PC-3 (cell line): ENCODE data around the gene ISCU. TPM values are rescaled to one million over a fixed set of nuclear protein-coding genes. Genes with fewer than 3 reads are reported as not detected.

ENCODE experiments used
- ATAC-seq: fragments of 200-7000 bp; cut with Tn5 transposase; 2 replicates; pipeline ENCODE4 v1.9.1; 2020; ENCODE audit warnings: mild to moderate bottlenecking, moderate library complexity
- BruUV-seq: library from RNA; stranded (reverse); fragments of 400-500 nt; replicated peaks from 2 replicates; lab custom pipeline; 2021; lab: Mats Ljungman, UMichigan
- CTCF ChIA-PET: fragments of 300-600 bp; sonication (Branson Sonifier 250); formaldehyde crosslinking; loops from one replicate; lab custom pipeline; 2022; ENCODE audit warnings: antibody characterized with exemption; lab: Charles Lee
- POLR2A ChIA-PET: fragments of 300-600 bp; sonication (Branson Sonifier 250); formaldehyde crosslinking; loops from one replicate; lab custom pipeline; 2022; ENCODE audit warnings: antibody characterized with exemption; ENCODE audit not compliant: unreplicated experiment; lab: Charles Lee
- DNase-seq: peaks from one replicate; pipeline ENCODE4 v3.0.0-alpha.2; 2015
- H2AFZ ChIP-seq: fragments of 300-600 bp; sonication (generic); 2 replicates; pipeline ENCODE4 v1.6.0; 2016; ENCODE audit warnings: antibody characterized with exemption, low read length
- H3F3A ChIP-seq: fragments of 300-600 bp; sonication (generic); one replicate; pipeline ENCODE4 v1.6.0; 2017; ENCODE audit warnings: antibody characterized with exemption, low read length, control low read depth, mild to moderate bottlenecking; ENCODE audit not compliant: unreplicated experiment
- H3K27ac ChIP-seq: fragments of 300-600 bp; sonication (generic); 2 replicates; pipeline ENCODE4 v1.5.1; 2016; ENCODE audit warnings: mild to moderate bottlenecking, low read length
- H3K27me3 ChIP-seq: fragments of 300-600 bp; sonication (generic); 2 replicates; pipeline ENCODE4 v1.6.1; 2016; ENCODE audit warnings: low read length, mixed read lengths
- H3K36me3 ChIP-seq: fragments of 300-600 bp; sonication (generic); 2 replicates; pipeline ENCODE4 v1.6.1; 2016; ENCODE audit warnings: low read depth, mixed run types, low read length, mixed read lengths
- H3K4me1 ChIP-seq: fragments of 300-600 bp; sonication (generic); 2 replicates; pipeline ENCODE4 v1.5.1; 2016; ENCODE audit warnings: low read length; ENCODE audit not compliant: insufficient read depth
- H3K4me2 ChIP-seq: fragments of 300-600 bp; sonication (generic); 2 replicates; pipeline ENCODE4 v1.6.0; 2016; ENCODE audit warnings: low read length
- H3K4me3 ChIP-seq: fragments of 300-600 bp; sonication (generic); 2 replicates; pipeline ENCODE4 v1.5.1; 2016; ENCODE audit warnings: mild to moderate bottlenecking, low read length, mixed read lengths
- H3K79me2 ChIP-seq: fragments of 300-600 bp; sonication (generic); 2 replicates; pipeline ENCODE4 v1.6.1; 2017; ENCODE audit warnings: low read length, mixed read lengths
- H3K9ac ChIP-seq: fragments of 300-600 bp; sonication (generic); 2 replicates; pipeline ENCODE4 v1.6.0; 2016; ENCODE audit warnings: mild to moderate bottlenecking, low read length
- H3K9me2 ChIP-seq: fragments of 300-600 bp; sonication (generic); replicated peaks from 2 replicates; pipeline ENCODE4 v1.6.1; 2016; ENCODE audit warnings: mixed run types, low read length, mixed read lengths
- H3K9me3 ChIP-seq: fragments of 300-600 bp; sonication (generic); 2 replicates; pipeline ENCODE4 v1.6.1; 2016; ENCODE audit warnings: low read length, mixed read lengths
- H4K20me1 ChIP-seq: fragments of 300-600 bp; sonication (generic); 2 replicates; pipeline ENCODE4 v1.6.1; 2016; ENCODE audit warnings: low read length, mixed read lengths
- EZH2 ChIP-seq: fragments of 300-600 bp; sonication (generic); IDR thresholded peaks from one replicate; pipeline ENCODE4 v1.6.1; 2017; ENCODE audit warnings: antibody characterized with exemption, mild to moderate bottlenecking, low read length; ENCODE audit not compliant: unreplicated experiment
- EZH2phosphoT487 ChIP-seq: fragments of 300-600 bp; sonication (generic); IDR thresholded peaks from 2 replicates; pipeline ENCODE4 v1.6.1; 2018; ENCODE audit warnings: mild to moderate bottlenecking, antibody characterized with exemption, low read length, borderline replicate concordance
- intact Hi-C: fragments of 100-400 bp; cut with micrococcal nuclease; formaldehyde crosslinking; loops from 2 replicates; pipeline ENCODE4 v1.9.0; 2023
- total RNA-seq: library from RNA; depleted of rRNA; stranded (reverse); fragments of >200 nt; gene quantifications from 2 replicates; pipeline ENCODE4 v1.2.3, GENCODE V29; 2014
- TF ChIP-seq, protein P1 (sequence below): fragments of 300-600 bp; sonication (generic); conservative IDR thresholded peaks from 2 replicates; pipeline ENCODE4 v1.5.1; 2017; ENCODE audit warnings: antibody characterized with exemption, low read depth, mild to moderate bottlenecking, low read length

The ISCU gene
- total RNA-seq, 1 experiment from 2014 or later, result 181 TPM

- Histone ChIP-seq H4K20me1 (no peaks in the 10 kb centered on the region), H3K9ac (no peak overlapping the region), H3F3A (no peaks in the 10 kb centered on the region), H3K79me2 (no peaks in the 10 kb centered on the region), H3K4me1 (no peaks in the 10 kb centered on the region), H2AFZ (no peak overlapping the region), H3K4me2 (no peak overlapping the region), H3K36me3 (no peaks in the 10 kb centered on the region), H3K9me3 (no peaks in the 10 kb centered on the region), H3K9me2 (no peaks in the 10 kb centered on the region), H3K4me3 (no peak overlapping the region), H3K27ac (no peak overlapping the region), H3K27me3 (no peaks in the 10 kb centered on the region)
- POLR2A ChIA-PET, result no interaction called here
- BruUV-seq, result no TSS peak
- intact Hi-C loops, result no loop called here
- CTCF ChIA-PET, result no interaction called here
- TF ChIP-seq EZH2phosphoT487 (no peak), EZH2 (no peak)
- TF ChIP-seq, protein P1, sequence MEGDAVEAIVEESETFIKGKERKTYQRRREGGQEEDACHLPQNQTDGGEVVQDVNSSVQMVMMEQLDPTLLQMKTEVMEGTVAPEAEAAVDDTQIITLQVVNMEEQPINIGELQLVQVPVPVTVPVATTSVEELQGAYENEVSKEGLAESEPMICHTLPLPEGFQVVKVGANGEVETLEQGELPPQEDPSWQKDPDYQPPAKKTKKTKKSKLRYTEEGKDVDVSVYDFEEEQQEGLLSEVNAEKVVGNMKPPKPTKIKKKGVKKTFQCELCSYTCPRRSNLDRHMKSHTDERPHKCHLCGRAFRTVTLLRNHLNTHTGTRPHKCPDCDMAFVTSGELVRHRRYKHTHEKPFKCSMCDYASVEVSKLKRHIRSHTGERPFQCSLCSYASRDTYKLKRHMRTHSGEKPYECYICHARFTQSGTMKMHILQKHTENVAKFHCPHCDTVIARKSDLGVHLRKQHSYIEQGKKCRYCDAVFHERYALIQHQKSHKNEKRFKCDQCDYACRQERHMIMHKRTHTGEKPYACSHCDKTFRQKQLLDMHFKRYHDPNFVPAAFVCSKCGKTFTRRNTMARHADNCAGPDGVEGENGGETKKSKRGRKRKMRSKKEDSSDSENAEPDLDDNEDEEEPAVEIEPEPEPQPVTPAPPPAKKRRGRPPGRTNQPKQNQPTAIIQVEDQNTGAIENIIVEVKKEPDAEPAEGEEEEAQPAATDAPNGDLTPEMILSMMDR, result no peak
- DNase-seq (no peak), ATAC-seq (no peak)
Observed at GRCh38 chr12:108578264-108578663, 15.9 kb downstream of the ISCU start.

DNA sequence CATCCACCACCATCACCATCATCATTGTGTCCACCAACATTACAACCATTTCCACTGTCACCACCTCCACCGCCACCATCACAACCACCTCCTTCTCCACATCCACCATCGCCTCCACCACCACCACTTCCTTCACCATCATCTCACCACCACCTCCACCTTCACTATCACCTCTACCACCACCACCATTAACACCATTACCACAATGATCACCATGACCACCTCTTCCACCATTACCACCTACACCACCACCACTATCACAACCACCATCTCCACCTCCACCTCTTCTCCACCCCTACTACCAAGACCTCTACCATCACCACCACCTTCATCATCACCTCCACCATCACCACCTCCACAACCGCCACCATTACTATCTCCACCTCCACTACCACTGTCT lies 16.4 kb downstream of the ISCU start:
- no peak overlapping the region for H3K27ac ChIP-seq
- ATAC-seq (no peak), DNase-seq (no peak)
- no peak for TF ChIP-seq EZH2
- TF ChIP-seq EZH2phosphoT487, result no peak
- TF ChIP-seq, protein P1, result no peak
- no peaks in the 10 kb centered on the region for H3F3A ChIP-seq
- no peaks in the 10 kb centered on the region for H3K9me2 ChIP-seq
- H3K79me2 ChIP-seq, result no peaks in the 10 kb centered on the region
- H3K9me3 ChIP-seq, result no peaks in the 10 kb centered on the region
- ChIA-PET POLR2A (no interaction called here), CTCF (no interaction called here)
- no peak overlapping the region for H3K4me3 ChIP-seq
- BruUV-seq, result no TSS peak
- H3K36me3 ChIP-seq, result no peaks in the 10 kb centered on the region
- intact Hi-C loops, result no loop called here
- H3K27me3 ChIP-seq, result no peaks in the 10 kb centered on the region
- H3K4me1 ChIP-seq, result no peaks in the 10 kb centered on the region
- H3K4me2 ChIP-seq, result no peak overlapping the region
- H2AFZ ChIP-seq, result no peak overlapping the region
- no peak overlapping the region for H3K9ac ChIP-seq
- no peaks in the 10 kb centered on the region for H4K20me1 ChIP-seq

DNA sequence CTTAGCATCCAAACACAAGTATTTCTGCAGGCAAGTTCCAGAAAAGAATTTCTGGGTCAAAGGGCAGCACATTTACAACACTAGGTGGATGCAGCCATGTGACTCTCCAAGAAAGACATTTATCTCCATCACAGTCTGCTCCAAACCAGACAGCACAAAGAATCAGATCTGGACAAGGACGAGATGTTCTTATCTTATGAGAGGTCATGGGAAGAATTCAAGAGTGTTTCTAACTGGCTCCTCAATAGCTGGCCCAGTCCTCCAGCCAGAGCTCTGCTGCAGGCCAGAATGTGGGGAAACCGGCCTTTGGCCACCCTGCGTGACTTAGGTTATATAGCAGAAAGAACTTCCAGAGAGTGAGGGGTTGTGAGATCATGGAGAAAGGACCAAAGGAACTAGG lies 18.1 kb downstream of the ISCU start:
- H3K27me3 ChIP-seq, result no peaks in the 10 kb centered on the region
- no peaks in the 10 kb centered on the region for H3K4me1 ChIP-seq
- intact Hi-C loops, result no loop called here
- H3K9me2 ChIP-seq, result no peaks in the 10 kb centered on the region
- no TSS peak for BruUV-seq
- no peak overlapping the region for H2AFZ ChIP-seq
- H3F3A ChIP-seq, result no peaks in the 10 kb centered on the region
- no peaks in the 10 kb centered on the region for H3K36me3 ChIP-seq
- no peaks in the 10 kb centered on the region for H4K20me1 ChIP-seq
- ChIA-PET POLR2A (no interaction called here), CTCF (no interaction called here)
- no peak overlapping the region for H3K9ac ChIP-seq
- ATAC-seq (no peak), DNase-seq (no peak)
- no peak overlapping the region for H3K4me2 ChIP-seq
- no peaks in the 10 kb centered on the region for H3K9me3 ChIP-seq
- H3K4me3 ChIP-seq, result no peak overlapping the region
- TF ChIP-seq, protein P1, result no peak
- TF ChIP-seq EZH2phosphoT487 (no peak), EZH2 (no peak)
- H3K27ac ChIP-seq, result no peak overlapping the region
- no peaks in the 10 kb centered on the region for H3K79me2 ChIP-seq
